Embryonic facial prominence (tissue), 1 donor: Measurements from ENCODE around the gene TRPM5.

Experiments
- DNase-seq: peaks from one replicate; pipeline ENCODE4 v3.0.0-alpha.2; 2016; ENCODE audit errors: extremely low spot score

The TRPM5 gene

GRCh38 chr11:2406451-2406850 is 37.9 kb downstream of the TRPM5 start:
- no peak for DNase-seq

GRCh38 chr11:2404735-2405196 is 39.5 kb downstream of the TRPM5 start:
- DNase-seq: no peak

GRCh38 chr11:2402890-2403645 is 41.2 kb downstream of the TRPM5 start:
- no peak for DNase-seq

- no peak for DNase-seq
Observed at GRCh38 chr11:2402106-2402505, 42.2 kb downstream of the TRPM5 start.

GRCh38 chr11:2401436-2401984 is 42.8 kb downstream of the TRPM5 start:
- DNase-seq: no peak

- DNase-seq: no peak
Observed at GRCh38 chr11:2400762-2401435, 43.4 kb downstream of the TRPM5 start.

GRCh38 chr11:2400069-2400761 is 44.1 kb downstream of the TRPM5 start, which contains the start of gene TSSC4:
TSS of gene TSSC4 (plus strand) at chr11:2400750. CDS start at chr11:2402634, 1,884 bp downstream.
- peak; percentile 100 for DNase-seq

- DNase-seq: no peak
Observed at GRCh38 chr11:2399488-2400068, 44.7 kb downstream of the TRPM5 start.

- no peak for DNase-seq
Observed at GRCh38 chr11:2398664-2399355, 45.5 kb downstream of the TRPM5 start.

GRCh38 chr11:2397005-2397404 is 47.3 kb downstream of the TRPM5 start:
- no peak for DNase-seq

- no peak for DNase-seq
Observed at GRCh38 chr11:2396471-2396870, 47.8 kb downstream of the TRPM5 start.

- DNase-seq: no peak
Observed at GRCh38 chr11:2395856-2396255, 48.5 kb downstream of the TRPM5 start.

- no peak for DNase-seq
Observed at GRCh38 chr11:2395211-2395730, 49.0 kb downstream of the TRPM5 start.

- no peak for DNase-seq
Observed at GRCh38 chr11:2394818-2395105, 49.6 kb downstream of the TRPM5 start.
